ENCODE measurements around the gene EXOC6B. TPM values are rescaled to one million over a fixed set of nuclear protein-coding genes. Genes with fewer than 3 reads are reported as not detected.

EXOC6B gene
- total RNA-seq, 1 experiment from 2014 or later = 40.1 TPM

GRCh38 chr2:72674982-72675915 lies 150.6 kb downstream of the EXOC6B start:
- no CpG with 5 or more reads among the region's 8 CpGs for WGBS (ENCODE audit: extremely low coverage, insufficient read length, low lambda C conversion rate)
- Histone ChIP-seq H2BK5ac (ENCODE audit: insufficient read length, low read length) (no peak overlapping the region), H3K9me3 (ENCODE audit: control insufficient read depth, low read depth, low read length) (no peaks in the 10 kb centered on the region), H2BK12ac (ENCODE audit: insufficient read length, low read depth, low read length) (no peak overlapping the region), H3K56ac (ENCODE audit: insufficient read length, low read depth, low read length) (no peak overlapping the region), H2BK120ac (ENCODE audit: low read depth, low read length, poor library complexity, severe bottlenecking) (no peak overlapping the region), H3K4ac (ENCODE audit: low read depth, low read length) (no peak overlapping the region), H3K9ac (ENCODE audit: extremely low read depth, insufficient read length, low read length) (no peak overlapping the region), H2BK15ac (ENCODE audit: low read depth, low read length) (no peak overlapping the region), H3K4me1 (ENCODE audit: insufficient read depth, low read length) (no peaks in the 10 kb centered on the region), H3K14ac (ENCODE audit: insufficient read depth, low read length) (no peak overlapping the region), H4K20me1 (ENCODE audit: control insufficient read depth, insufficient read depth, insufficient read length) (no peaks in the 10 kb centered on the region), H3K18ac (ENCODE audit: insufficient read length, low read depth, low read length) (no peak overlapping the region), H3K23ac (ENCODE audit: insufficient read length, low read depth, low read length) (no peak overlapping the region), H4K91ac (ENCODE audit: insufficient read length, low read depth, low read length) (no peak overlapping the region), H3K4me2 (ENCODE audit: insufficient read depth, insufficient read length, low read length) (no peak overlapping the region), H2AFZ (ENCODE audit: low read length) (no peak overlapping the region), H3K27ac (ENCODE audit: insufficient read length, low read depth, low read length) (no peak overlapping the region), H2AK5ac (ENCODE audit: insufficient read length, low read length) (no peak overlapping the region), H2BK20ac (ENCODE audit: low read depth, low read length, poor library complexity, severe bottlenecking) (no peak overlapping the region), H3K27me3 (ENCODE audit: insufficient read depth, low read length) (no peaks in the 10 kb centered on the region), H4K8ac (replicated peaks; ENCODE audit: insufficient read length, low read depth, low read length) (no peak overlapping the region), H4K5ac (ENCODE audit: insufficient read length, low read depth, low read length) (no peak overlapping the region), H3K79me2 (ENCODE audit: insufficient read depth, low read length) (no peaks in the 10 kb centered on the region), H3K79me1 (ENCODE audit: insufficient read depth, low read depth, low read length, poor library complexity, severe bottlenecking) (no peaks in the 10 kb centered on the region), H3K23me2 (ENCODE audit: insufficient read length, low read depth, low read length, poor library complexity, severe bottlenecking) (no peaks in the 10 kb centered on the region), H3T11ph (ENCODE audit: low read length) (no peak overlapping the region)
- Mint-ChIP-seq H3K4me1 (peaks cover 2 to 8% of the 10 kb centered on the region in 2 experiments; a peak in 2 of 4 replicates), H3K9me3 (no peaks in the 10 kb centered on the region), H3K4me3 (no peak overlapping the region), H3K27me3 (ENCODE audit: low read depth) (no peaks in the 10 kb centered on the region), H3K36me3 (ENCODE audit: insufficient read depth in 1 of 3, low read depth in 3 of 3) (no peaks in the 10 kb centered on the region; a peak in 1 of 7 replicates), H3K27ac (no peak overlapping the region)
- no peak for DNase-seq
- TF ChIP-seq, protein P1, sequence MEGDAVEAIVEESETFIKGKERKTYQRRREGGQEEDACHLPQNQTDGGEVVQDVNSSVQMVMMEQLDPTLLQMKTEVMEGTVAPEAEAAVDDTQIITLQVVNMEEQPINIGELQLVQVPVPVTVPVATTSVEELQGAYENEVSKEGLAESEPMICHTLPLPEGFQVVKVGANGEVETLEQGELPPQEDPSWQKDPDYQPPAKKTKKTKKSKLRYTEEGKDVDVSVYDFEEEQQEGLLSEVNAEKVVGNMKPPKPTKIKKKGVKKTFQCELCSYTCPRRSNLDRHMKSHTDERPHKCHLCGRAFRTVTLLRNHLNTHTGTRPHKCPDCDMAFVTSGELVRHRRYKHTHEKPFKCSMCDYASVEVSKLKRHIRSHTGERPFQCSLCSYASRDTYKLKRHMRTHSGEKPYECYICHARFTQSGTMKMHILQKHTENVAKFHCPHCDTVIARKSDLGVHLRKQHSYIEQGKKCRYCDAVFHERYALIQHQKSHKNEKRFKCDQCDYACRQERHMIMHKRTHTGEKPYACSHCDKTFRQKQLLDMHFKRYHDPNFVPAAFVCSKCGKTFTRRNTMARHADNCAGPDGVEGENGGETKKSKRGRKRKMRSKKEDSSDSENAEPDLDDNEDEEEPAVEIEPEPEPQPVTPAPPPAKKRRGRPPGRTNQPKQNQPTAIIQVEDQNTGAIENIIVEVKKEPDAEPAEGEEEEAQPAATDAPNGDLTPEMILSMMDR (conservative IDR thresholded peaks at IDR 0.05) = no peak
